ENCODE measurements around the gene GGCX.

The GGCX gene

GRCh38 chr2:85523062-85523902 is 38.0 kb downstream of the GGCX start:
- in situ Hi-C loops (cut with MboI; ENCODE audit: low sequenced_read_pairs): no loop called here

DNA sequence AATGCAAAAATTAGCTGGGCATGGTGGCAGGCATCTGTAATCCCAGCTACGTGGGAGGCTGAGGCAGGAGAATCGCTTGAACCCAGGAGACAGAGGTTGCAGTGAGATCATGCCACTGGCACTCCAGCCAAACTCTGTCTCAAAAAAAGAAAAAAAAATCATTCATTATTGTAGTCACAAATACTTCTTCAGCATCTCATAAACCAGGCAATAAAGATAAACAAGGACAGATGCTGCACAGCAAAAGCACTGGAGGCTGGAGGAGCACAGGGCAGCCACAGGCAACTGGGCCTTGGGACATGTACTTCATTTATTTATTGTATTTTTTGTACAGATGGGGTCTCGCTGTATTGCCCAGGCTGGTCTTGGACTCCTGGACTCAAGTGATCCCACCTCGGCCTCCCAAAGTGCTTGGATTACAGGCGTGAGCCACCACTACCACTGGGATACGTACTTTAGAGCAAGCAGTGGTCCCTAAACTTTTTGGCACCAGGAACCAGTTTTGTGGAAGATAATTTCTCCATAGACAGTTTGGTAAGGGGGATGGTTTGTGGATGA is 39.1 kb downstream of the GGCX start:
- in situ Hi-C loops (cut with MboI; ENCODE audit: low sequenced_read_pairs): no loop called here

- in situ Hi-C loops (cut with MboI; ENCODE audit: low sequenced_read_pairs): no loop called here
Observed at GRCh38 chr2:85516653-85517389, 44.5 kb downstream of the GGCX start.

- in situ Hi-C loops (cut with MboI; ENCODE audit: low sequenced_read_pairs): no loop called here
Observed at GRCh38 chr2:85514323-85514722, 47.0 kb downstream of the GGCX start.

DNA sequence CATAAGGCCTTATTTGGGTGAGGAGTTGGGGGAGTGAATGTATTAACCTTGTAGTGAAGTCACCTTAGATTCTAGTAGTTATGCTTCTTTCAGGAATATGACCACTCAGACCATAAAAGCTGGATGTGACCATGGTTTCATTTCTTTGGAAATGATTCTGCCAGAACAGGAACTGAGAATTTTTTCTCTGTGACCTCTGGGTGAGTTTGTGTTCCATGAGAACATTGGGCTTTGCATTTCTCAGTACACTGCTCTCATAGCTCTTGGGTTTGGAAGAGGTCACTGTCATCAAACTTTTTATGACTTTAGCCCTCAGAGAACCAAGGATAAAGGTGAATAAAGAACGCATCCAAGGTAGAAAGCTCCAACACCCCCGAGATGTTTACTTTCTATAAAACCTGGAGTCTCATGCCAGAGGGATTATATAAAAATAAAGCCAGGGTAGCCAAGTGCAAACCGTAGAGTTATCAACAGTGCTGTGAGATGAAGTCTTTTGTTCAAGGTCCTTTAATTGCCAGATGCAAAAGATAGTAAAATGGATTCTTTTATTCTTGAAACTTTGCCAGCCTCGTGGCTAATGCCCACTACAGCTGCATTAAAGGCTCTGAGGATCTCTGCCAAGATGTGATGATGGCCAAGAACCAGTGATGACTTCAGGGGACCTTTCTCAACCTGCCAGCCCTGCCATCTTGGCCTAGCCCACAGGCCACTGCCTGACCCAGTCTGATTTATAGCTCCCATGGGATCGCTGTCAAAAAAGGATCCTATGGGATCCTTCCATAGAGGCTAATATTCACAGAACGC is 50.1 kb downstream of the GGCX start:
- in situ Hi-C loops (cut with MboI; ENCODE audit: low sequenced_read_pairs): no loop called here

DNA sequence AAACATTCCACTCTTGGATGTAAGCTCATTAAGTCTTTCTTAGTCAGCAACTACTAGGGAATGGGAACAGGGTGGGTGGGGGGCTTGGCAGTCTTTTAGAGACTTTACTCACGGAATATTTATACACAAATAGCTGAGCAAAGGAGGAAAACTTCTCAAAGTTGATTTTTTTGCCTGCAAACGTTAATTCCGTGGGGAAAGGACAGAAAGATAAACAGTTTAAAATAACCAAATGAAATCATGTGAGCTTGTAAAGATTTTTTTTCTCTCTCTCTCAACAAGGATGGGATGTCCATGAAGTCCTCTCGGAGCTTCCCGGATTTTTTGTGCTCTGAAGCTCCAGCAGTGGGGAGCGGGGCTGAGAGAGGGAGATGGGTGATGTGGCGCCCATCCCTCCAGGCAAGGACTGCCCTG is 54.5 kb downstream of the GGCX start:
- in situ Hi-C loops (cut with MboI; ENCODE audit: low sequenced_read_pairs): no loop called here

- in situ Hi-C loops (cut with MboI; ENCODE audit: low sequenced_read_pairs): no loop called here
Observed at GRCh38 chr2:85505551-85506238, 55.6 kb downstream of the GGCX start.

- in situ Hi-C loops (cut with MboI; ENCODE audit: low sequenced_read_pairs): no loop called here
Observed at GRCh38 chr2:85504778-85505261, 56.5 kb downstream of the GGCX start.

GRCh38 chr2:85503851-85504777 is 57.2 kb downstream of the GGCX start:
- in situ Hi-C loops (cut with MboI; ENCODE audit: low sequenced_read_pairs): no loop called here

GRCh38 chr2:85503168-85503850 is 58.0 kb downstream of the GGCX start:
- in situ Hi-C loops (cut with MboI; ENCODE audit: low sequenced_read_pairs): no loop called here

DNA sequence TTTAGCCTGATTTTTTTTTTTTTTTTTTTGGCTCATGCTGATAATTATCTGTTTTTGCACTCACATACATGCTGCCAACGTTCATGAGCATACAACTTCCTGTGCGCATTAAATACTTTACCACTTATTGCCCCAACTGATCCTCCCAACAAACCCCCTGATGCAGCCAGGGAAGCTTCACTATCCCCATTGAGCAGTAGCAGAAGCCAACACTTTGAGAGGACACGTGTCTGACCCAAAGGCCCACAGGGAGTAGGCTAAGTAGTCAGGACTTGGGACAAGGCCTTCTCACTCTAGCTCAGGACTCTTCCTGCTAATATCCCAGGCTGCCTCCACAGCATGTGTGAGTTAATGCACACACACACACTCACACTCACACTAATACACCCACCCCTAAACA is 58.6 kb downstream of the GGCX start:
- in situ Hi-C loops (cut with MboI; ENCODE audit: low sequenced_read_pairs): no loop called here

GRCh38 chr2:85501248-85501647 is 60.0 kb downstream of the GGCX start:
- in situ Hi-C loops (cut with MboI; ENCODE audit: low sequenced_read_pairs): no loop called here

DNA sequence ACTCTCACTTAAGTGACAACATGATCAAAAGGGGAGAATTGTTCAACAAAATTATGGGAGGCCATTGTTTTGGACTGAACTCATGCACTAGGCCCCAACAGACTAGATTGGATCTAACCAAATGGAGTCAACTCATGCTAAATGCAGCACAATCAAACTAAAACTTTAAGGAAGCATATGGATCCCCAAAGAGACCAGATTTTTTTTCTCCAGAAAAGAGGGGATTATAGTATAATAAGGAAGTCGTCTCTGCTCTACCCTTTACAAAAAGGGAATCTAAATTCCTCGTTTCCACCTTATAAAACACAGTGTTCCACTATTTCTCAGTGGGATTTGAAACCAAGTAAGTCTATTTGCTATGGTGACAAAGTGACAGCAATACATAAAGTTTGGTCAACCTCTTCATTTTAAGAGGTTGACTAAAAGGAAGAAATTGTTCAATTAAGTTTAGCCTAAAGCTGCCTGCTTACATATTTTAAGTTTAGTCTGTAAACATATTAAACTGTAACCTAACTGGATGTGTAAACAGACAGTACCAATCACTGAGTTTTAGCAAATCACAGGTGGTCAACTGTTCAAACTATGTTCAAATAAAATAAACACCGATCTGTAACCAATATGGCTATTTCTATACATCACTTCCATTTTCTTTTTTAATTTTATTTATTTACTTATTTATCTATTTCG is 63.2 kb downstream of the GGCX start:
- in situ Hi-C loops (cut with MboI; ENCODE audit: low sequenced_read_pairs): no loop called here

DNA sequence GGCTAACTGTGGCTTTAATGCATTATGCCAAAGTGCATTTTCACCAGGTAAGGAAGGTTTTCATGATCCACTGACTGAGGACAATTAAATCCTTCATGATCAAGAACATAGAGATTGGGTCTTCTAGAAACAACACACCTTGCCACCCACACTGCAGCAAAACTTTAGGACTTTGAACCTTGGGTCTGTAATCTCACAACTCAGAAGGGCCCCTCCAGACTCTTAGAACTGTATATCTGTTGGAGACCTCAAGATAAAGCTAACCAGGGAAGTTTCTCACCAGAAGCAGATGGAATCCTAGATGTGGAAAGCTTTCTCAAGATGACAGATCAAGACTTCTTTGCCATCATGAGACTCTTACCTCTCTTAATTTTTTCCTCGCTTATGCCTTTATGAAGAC is 64.9 kb downstream of the GGCX start:
- in situ Hi-C loops (cut with MboI; ENCODE audit: low sequenced_read_pairs): no loop called here

Measured in HL-60/S4 treated with phorbol 12-myristate 13-acetate at 8.2 ng/mL for 4 days and 3 days (cell line).